PC-3 (cell line): ENCODE results near the gene SERINC2. TPM values are rescaled to one million over a fixed set of nuclear protein-coding genes. Genes with fewer than 3 reads are reported as not detected.

Source experiments
- ATAC-seq: fragments of 200-7000 bp; cut with Tn5 transposase; 2 replicates; pipeline ENCODE4 v1.9.1; 2020; ENCODE audit warnings: mild to moderate bottlenecking, moderate library complexity
- BruUV-seq: library from RNA; stranded (reverse); fragments of 400-500 nt; replicated peaks from 2 replicates; lab custom pipeline; 2021; lab: Mats Ljungman, UMichigan
- CTCF ChIA-PET: fragments of 300-600 bp; sonication (Branson Sonifier 250); formaldehyde crosslinking; loops from one replicate; lab custom pipeline; 2022; ENCODE audit warnings: antibody characterized with exemption; lab: Charles Lee
- POLR2A ChIA-PET: fragments of 300-600 bp; sonication (Branson Sonifier 250); formaldehyde crosslinking; loops from one replicate; lab custom pipeline; 2022; ENCODE audit warnings: antibody characterized with exemption; ENCODE audit not compliant: unreplicated experiment; lab: Charles Lee
- DNase-seq: peaks from one replicate; pipeline ENCODE4 v3.0.0-alpha.2; 2015
- H2AFZ ChIP-seq: fragments of 300-600 bp; sonication (generic); 2 replicates; pipeline ENCODE4 v1.6.0; 2016; ENCODE audit warnings: antibody characterized with exemption, low read length
- H3F3A ChIP-seq: fragments of 300-600 bp; sonication (generic); one replicate; pipeline ENCODE4 v1.6.0; 2017; ENCODE audit warnings: antibody characterized with exemption, low read length, control low read depth, mild to moderate bottlenecking; ENCODE audit not compliant: unreplicated experiment
- H3K27ac ChIP-seq: fragments of 300-600 bp; sonication (generic); 2 replicates; pipeline ENCODE4 v1.5.1; 2016; ENCODE audit warnings: mild to moderate bottlenecking, low read length
- H3K27me3 ChIP-seq: fragments of 300-600 bp; sonication (generic); 2 replicates; pipeline ENCODE4 v1.6.1; 2016; ENCODE audit warnings: low read length, mixed read lengths
- H3K36me3 ChIP-seq: fragments of 300-600 bp; sonication (generic); 2 replicates; pipeline ENCODE4 v1.6.1; 2016; ENCODE audit warnings: low read depth, mixed run types, low read length, mixed read lengths
- H3K4me1 ChIP-seq: fragments of 300-600 bp; sonication (generic); 2 replicates; pipeline ENCODE4 v1.5.1; 2016; ENCODE audit warnings: low read length; ENCODE audit not compliant: insufficient read depth
- H3K4me2 ChIP-seq: fragments of 300-600 bp; sonication (generic); 2 replicates; pipeline ENCODE4 v1.6.0; 2016; ENCODE audit warnings: low read length
- H3K4me3 ChIP-seq: fragments of 300-600 bp; sonication (generic); 2 replicates; pipeline ENCODE4 v1.5.1; 2016; ENCODE audit warnings: mild to moderate bottlenecking, low read length, mixed read lengths
- H3K79me2 ChIP-seq: fragments of 300-600 bp; sonication (generic); 2 replicates; pipeline ENCODE4 v1.6.1; 2017; ENCODE audit warnings: low read length, mixed read lengths
- H3K9ac ChIP-seq: fragments of 300-600 bp; sonication (generic); 2 replicates; pipeline ENCODE4 v1.6.0; 2016; ENCODE audit warnings: mild to moderate bottlenecking, low read length
- H3K9me2 ChIP-seq: fragments of 300-600 bp; sonication (generic); replicated peaks from 2 replicates; pipeline ENCODE4 v1.6.1; 2016; ENCODE audit warnings: mixed run types, low read length, mixed read lengths
- H3K9me3 ChIP-seq: fragments of 300-600 bp; sonication (generic); 2 replicates; pipeline ENCODE4 v1.6.1; 2016; ENCODE audit warnings: low read length, mixed read lengths
- H4K20me1 ChIP-seq: fragments of 300-600 bp; sonication (generic); 2 replicates; pipeline ENCODE4 v1.6.1; 2016; ENCODE audit warnings: low read length, mixed read lengths
- EZH2 ChIP-seq: fragments of 300-600 bp; sonication (generic); IDR thresholded peaks from one replicate; pipeline ENCODE4 v1.6.1; 2017; ENCODE audit warnings: antibody characterized with exemption, mild to moderate bottlenecking, low read length; ENCODE audit not compliant: unreplicated experiment
- EZH2phosphoT487 ChIP-seq: fragments of 300-600 bp; sonication (generic); IDR thresholded peaks from 2 replicates; pipeline ENCODE4 v1.6.1; 2018; ENCODE audit warnings: mild to moderate bottlenecking, antibody characterized with exemption, low read length, borderline replicate concordance
- intact Hi-C: fragments of 100-400 bp; cut with micrococcal nuclease; formaldehyde crosslinking; loops from 2 replicates; pipeline ENCODE4 v1.9.0; 2023
- total RNA-seq: library from RNA; depleted of rRNA; stranded (reverse); fragments of >200 nt; gene quantifications from 2 replicates; pipeline ENCODE4 v1.2.3, GENCODE V29; 2014
- TF ChIP-seq, protein P1 (sequence below): fragments of 300-600 bp; sonication (generic); conservative IDR thresholded peaks from 2 replicates; pipeline ENCODE4 v1.5.1; 2017; ENCODE audit warnings: antibody characterized with exemption, low read depth, mild to moderate bottlenecking, low read length

The SERINC2 gene
- total RNA-seq, 1 experiment from 2014 or later = 51.5 TPM

DNA sequence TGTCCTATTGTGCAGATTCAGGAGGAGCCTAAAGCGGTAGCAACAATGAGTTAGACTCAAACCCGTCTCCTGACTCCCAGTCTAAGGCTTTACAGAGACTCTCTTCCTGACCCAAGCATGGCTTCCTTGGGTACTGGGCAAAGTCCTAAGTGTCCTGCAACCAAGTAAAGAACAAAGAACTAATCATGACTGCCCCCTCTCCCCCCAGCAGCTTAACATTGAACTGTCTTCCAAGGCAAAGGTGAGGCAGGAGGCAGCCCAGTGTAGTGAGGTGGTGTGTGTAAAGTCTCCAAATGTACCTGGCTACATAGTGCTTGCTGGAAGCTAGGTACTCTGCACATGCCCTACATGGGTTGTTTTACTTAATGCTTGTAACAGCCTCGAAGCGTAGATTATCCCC lies 42.4 kb upstream of the SERINC2 start:
- H3K27me3 ChIP-seq = no peaks in the 10 kb centered on the region
- ChIA-PET POLR2A (no interaction called here), CTCF (no interaction called here)
- no peaks in the 10 kb centered on the region for H3K9me2 ChIP-seq
- H3F3A ChIP-seq = no peaks in the 10 kb centered on the region
- intact Hi-C loops = no loop called here
- H4K20me1 ChIP-seq = no peaks in the 10 kb centered on the region
- H3K9me3 ChIP-seq = no peaks in the 10 kb centered on the region
- H3K36me3 ChIP-seq = no peaks in the 10 kb centered on the region
- peaks cover 28% of the 10 kb centered on the region for H3K4me1 ChIP-seq
- H3K27ac ChIP-seq = no peak overlapping the region
- DNase-seq (no peak), ATAC-seq (no peak)
- H3K9ac ChIP-seq = no peak overlapping the region
- H3K79me2 ChIP-seq = no peaks in the 10 kb centered on the region
- TF ChIP-seq EZH2phosphoT487 = no peak
- TF ChIP-seq, protein P1, sequence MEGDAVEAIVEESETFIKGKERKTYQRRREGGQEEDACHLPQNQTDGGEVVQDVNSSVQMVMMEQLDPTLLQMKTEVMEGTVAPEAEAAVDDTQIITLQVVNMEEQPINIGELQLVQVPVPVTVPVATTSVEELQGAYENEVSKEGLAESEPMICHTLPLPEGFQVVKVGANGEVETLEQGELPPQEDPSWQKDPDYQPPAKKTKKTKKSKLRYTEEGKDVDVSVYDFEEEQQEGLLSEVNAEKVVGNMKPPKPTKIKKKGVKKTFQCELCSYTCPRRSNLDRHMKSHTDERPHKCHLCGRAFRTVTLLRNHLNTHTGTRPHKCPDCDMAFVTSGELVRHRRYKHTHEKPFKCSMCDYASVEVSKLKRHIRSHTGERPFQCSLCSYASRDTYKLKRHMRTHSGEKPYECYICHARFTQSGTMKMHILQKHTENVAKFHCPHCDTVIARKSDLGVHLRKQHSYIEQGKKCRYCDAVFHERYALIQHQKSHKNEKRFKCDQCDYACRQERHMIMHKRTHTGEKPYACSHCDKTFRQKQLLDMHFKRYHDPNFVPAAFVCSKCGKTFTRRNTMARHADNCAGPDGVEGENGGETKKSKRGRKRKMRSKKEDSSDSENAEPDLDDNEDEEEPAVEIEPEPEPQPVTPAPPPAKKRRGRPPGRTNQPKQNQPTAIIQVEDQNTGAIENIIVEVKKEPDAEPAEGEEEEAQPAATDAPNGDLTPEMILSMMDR = no peak
- TF ChIP-seq EZH2 = no peak
- no peak overlapping the region for H3K4me2 ChIP-seq
- H3K4me3 ChIP-seq = no peak overlapping the region
- no peak overlapping the region for H2AFZ ChIP-seq
- BruUV-seq = no TSS peak

DNA sequence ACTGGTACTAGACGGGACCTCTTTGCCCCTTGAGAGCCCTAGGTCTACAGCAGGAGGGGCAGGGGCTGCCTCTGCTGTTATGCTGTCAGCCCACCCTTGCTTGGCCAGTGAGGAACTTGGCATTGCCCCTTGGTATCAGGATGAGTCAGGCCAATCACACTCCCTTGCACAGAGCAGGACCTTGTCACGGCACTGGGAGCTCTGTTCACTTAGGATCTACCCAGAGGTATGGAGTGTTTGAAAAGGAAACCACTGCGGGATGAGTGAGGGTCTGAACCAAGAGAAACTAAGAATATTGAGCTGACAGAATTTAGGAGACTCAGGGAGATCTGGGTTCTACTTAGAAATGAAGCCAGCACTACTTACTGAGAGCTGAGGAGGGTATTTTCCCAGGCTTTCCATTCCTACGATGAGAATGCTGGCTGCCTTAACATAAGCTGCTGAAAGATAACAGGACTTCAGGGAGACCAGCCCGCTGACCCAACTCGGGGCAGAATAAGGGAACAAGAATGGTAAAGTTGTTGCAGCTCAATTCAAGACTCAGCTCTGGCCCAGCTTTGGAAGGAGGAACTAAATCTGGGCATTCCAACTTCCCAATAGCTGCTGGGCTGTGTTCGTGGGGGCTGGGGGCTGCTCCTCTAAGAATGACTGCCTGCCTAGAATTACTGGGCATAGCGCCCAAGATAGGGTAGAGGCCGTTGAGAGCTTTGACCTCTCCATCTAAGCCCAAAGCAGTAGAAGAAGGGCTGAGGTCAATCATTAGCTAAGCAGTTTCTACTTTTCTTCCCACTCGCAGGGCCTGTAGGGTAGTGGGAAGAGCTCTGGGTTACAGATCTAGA lies 41.7 kb upstream of the SERINC2 start:
- Histone ChIP-seq H3K4me2 (no peak overlapping the region), H3K4me3 (no peak overlapping the region), H3K4me1 (peaks cover 28% of the 10 kb centered on the region), H3K9me2 (no peaks in the 10 kb centered on the region), H3K9me3 (no peaks in the 10 kb centered on the region), H3K36me3 (no peaks in the 10 kb centered on the region), H2AFZ (no peak overlapping the region), H4K20me1 (no peaks in the 10 kb centered on the region), H3K27ac (no peak overlapping the region), H3K9ac (no peak overlapping the region), H3K79me2 (no peaks in the 10 kb centered on the region), H3K27me3 (no peaks in the 10 kb centered on the region), H3F3A (no peaks in the 10 kb centered on the region)
- POLR2A ChIA-PET = interaction anchor here (0.5 kb wide), 1 partner anchor 568 kb away, joined by 6 read pairs; no protein-coding TSS in a partner anchor
- CTCF ChIA-PET = no interaction called here
- TF ChIP-seq EZH2 (no peak), EZH2phosphoT487 (no peak)
- TF ChIP-seq, protein P1 = no peak
- intact Hi-C loops = no loop called here
- no peak for ATAC-seq
- BruUV-seq = no TSS peak
- DNase-seq = no peak

DNA sequence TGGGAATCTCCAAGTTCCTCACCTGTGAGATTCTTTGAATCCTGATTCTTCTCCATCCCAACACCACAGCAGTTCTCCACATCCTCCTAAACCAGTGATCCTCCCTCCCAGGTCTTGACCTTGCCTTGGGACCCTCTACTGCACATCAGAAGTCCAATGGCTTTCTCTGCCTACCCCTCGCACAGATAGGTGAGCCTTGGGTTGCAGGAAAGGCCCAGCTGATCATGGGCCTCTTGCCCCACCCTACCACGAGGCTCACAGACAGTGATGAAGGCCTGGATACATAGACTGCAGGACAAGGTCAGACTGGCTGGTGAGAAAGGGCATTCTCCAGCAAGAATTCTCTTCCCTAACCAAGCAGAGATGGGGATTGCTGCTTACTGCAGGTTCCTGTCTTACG lies 41.0 kb upstream of the SERINC2 start:
- no peaks in the 10 kb centered on the region for H3K9me2 ChIP-seq
- ATAC-seq = no peak
- POLR2A ChIA-PET = interaction anchor here (0.5 kb wide), 2 partner anchors 341 to 567 kb away, joined by 3 to 6 read pairs; no protein-coding TSS in a partner anchor

More for the DNA sequence above, 41.0 kb upstream of the SERINC2 start:
- Histone ChIP-seq H4K20me1 (no peaks in the 10 kb centered on the region), H3K9ac (no peak overlapping the region), H2AFZ (no peak overlapping the region), H3K4me2 (no peak overlapping the region), H3K4me1 (peaks cover 31% of the 10 kb centered on the region), H3K79me2 (no peaks in the 10 kb centered on the region), H3K27ac (no peak overlapping the region), H3K36me3 (no peaks in the 10 kb centered on the region), H3F3A (no peaks in the 10 kb centered on the region), H3K9me3 (no peaks in the 10 kb centered on the region), H3K27me3 (no peaks in the 10 kb centered on the region), H3K4me3 (no peak overlapping the region)
- intact Hi-C loops = no loop called here
- CTCF ChIA-PET = no interaction called here
- no TSS peak for BruUV-seq
- DNase-seq = no peak
- TF ChIP-seq EZH2 (no peak), EZH2phosphoT487 (no peak)
- TF ChIP-seq, protein P1 = no peak
